Fibroblast of pulmonary artery (primary cell): ENCODE measurements around the gene CD9.
A peak's percentile ranks its signal among the peaks of the same experiment; 100 is the strongest.

ENCODE experiments used
- DNase-seq: peaks from one replicate; pipeline ENCODE4 v3.0.0-alpha.2; 2010; ENCODE audit warnings: low read depth
- H3K4me3 ChIP-seq: replicated peaks from 2 replicates; pipeline ENCODE4 v1.5.1; 2011; ENCODE audit warnings: low read depth, mild to moderate bottlenecking, control low read depth, low read length, moderate library complexity
- CTCF ChIP-seq: IDR thresholded peaks from 2 replicates; pipeline ENCODE4 v1.5.1; 2011; ENCODE audit warnings: mild to moderate bottlenecking, control low read depth, low read length, inconsistent platforms; ENCODE audit errors: missing control alignments

CD9 gene

GRCh38 chr12:6284273-6284672 is 84.1 kb downstream of the CD9 start:
- no peak overlapping the region for H3K4me3 ChIP-seq
- DNase-seq, result no peak
- no peak for TF ChIP-seq CTCF

- no peak overlapping the region for H3K4me3 ChIP-seq
- peak; percentile 86 for TF ChIP-seq CTCF
- DNase-seq, result peak; percentile 85
These were observed 84.9 kb downstream of the CD9 start for GRCh38 chr12:6285063-6285477.

- no peak overlapping the region for H3K4me3 ChIP-seq
- no peak for TF ChIP-seq CTCF
- DNase-seq, result no peak
These were observed 85.5 kb downstream of the CD9 start for GRCh38 chr12:6285532-6286306.
